GM21619 (cell line): ENCODE data around the gene NEK5.

Source experiments
- ATAC-seq: cut with Tn5 transposase; IDR thresholded peaks from one replicate; pipeline ENCODE4 v1.9.1; 2021; ENCODE audit not compliant: unreplicated experiment

The NEK5 gene

DNA sequence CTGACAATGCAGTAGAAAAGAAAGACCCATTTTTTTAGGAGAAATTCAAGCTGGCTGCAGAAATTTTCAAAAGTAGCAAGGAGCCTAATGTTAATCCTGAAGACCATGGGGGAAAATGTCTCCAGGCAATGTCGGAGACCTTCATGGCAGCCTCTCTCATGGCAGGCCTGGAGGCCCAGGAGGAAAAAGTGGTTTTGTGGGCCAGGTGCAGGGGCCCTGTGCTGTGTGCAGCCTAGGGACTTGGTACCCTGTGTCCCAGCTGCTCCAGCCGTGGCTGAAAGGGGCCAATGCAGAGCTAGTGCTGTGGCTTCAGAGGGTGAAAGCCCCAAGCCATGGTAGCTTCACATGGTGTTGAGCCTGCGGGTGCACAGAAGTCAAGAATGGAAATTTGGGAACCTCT lies 112.6 kb downstream of the NEK5 start:
- ATAC-seq, result no peak

DNA sequence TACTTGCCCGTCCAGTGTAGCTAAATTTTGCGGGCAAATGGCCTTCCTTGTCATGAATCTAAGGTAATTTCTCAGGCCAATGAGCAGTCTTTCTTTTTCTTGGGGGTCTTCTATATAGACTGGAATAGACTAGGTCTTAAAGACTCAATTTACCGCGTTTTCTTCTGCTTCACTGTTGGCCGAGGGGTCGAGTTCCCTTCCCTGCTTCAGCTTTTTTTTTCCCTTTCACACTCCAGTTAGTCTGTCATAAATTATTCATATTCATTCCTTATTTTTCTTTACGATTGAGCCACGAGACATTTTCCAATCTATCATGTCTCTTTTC lies 116.4 kb downstream of the NEK5 start:
- ATAC-seq, result no peak

DNA sequence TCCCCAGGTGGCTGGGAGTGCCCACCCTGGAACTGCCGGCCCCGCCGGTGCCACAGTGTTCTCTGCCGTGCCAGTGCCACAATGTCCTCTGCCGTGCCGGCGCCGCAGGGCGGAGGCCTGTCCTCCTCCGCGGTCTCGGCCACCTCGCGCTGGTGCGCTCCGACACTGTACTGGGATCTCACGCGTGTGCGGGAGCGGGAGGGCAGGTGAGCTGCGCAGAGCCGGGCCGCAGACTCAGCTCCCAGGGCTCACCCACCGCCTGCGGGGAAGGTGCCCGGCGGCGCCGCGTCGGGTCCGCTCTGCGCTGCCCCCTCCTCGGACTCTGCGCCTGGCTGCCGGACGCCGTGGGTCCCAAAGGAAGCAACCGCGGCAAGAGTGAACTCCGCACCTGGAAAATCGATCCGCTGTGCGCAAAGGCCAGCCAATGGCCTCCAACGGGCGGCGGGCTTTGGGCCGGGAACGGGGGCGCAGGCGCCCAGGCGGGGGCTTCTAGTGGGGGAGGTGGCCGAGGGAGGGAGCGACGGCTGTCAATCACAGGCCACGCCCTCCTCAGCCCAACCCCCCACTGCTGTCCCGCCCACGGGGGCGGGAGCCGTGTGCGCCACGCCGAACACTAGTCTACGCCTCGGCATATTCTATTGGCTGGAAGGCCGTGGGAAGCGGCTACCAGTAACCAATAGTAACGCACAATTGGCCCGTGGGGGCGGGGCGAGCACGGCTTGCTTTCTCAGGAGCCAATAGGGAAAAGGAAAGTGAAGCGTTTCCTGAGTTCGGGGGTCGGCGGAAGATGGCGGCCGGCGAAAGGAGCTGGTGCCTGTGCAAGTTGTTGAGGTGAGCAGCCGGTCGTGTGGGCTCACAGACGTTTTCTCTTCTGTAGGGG lies 117.0 kb downstream of the NEK5 start, which contains the start of gene ALG11:
TSS of gene ALG11 (plus strand) at position 767 of the 880 bp plus-strand sequence. CDS start at position 788, 21 bp downstream.
- peak; percentile 99 for ATAC-seq

DNA sequence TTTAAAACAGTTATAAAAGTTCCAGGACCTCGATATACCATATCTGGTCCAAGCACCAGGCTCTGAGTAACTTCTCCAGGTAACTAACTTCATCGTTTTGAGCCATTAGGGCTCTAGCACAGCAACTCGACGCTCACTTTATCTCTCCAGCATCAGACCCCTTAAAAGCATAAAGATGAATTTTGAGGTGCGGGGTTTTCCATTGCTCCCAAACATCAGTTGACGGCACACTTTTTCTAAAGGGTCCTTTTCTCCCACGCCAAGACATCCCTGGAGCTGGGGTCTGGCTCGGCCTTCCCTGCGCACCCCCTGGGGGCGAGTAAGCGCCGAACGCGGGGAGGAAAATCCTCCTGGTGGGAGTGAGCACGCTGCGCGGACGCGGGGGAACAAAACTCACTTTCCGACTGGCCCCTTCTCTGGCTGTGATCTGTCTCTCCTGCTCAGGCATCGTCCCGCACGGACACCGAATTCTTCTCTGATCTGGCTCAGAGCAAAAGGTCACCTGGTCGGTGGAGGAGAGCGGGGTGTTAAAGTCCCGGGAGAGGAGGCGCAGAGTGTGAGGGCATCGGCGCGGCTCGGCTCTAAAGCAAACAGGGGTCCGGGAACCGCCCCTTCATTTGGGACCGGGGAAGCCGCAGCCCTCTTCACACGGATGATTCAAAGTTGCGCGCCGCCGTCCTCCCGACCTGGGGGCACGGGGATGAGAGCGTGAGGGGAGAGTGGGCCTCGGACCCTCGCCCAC lies 117.8 kb downstream of the NEK5 start, which contains the start of gene ATP7B:
TSS of gene ATP7B (minus strand) at position 561 of the 742 bp plus-strand sequence. CDS start at position 448, 113 bp downstream.
- peak; percentile 7 for ATAC-seq

DNA sequence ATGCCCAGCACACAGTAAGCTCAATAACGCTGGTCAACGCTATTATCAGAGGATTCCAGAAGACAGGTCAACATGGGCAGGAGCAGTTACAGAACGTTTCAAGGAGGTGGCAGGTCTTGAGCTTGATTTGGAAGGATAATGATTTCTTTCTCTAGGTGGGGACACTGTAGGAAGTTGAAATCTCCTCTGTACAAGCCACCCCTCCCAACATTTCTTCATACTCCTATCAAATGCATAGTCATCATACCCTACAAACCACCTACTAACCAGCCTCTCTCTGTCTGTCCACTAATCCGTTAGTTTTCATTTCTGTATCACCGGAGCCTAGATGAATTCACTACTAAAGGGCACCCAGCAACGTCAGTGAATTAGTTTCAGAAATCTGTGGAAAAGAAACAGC lies 118.9 kb downstream of the NEK5 start:
- no peak for ATAC-seq

DNA sequence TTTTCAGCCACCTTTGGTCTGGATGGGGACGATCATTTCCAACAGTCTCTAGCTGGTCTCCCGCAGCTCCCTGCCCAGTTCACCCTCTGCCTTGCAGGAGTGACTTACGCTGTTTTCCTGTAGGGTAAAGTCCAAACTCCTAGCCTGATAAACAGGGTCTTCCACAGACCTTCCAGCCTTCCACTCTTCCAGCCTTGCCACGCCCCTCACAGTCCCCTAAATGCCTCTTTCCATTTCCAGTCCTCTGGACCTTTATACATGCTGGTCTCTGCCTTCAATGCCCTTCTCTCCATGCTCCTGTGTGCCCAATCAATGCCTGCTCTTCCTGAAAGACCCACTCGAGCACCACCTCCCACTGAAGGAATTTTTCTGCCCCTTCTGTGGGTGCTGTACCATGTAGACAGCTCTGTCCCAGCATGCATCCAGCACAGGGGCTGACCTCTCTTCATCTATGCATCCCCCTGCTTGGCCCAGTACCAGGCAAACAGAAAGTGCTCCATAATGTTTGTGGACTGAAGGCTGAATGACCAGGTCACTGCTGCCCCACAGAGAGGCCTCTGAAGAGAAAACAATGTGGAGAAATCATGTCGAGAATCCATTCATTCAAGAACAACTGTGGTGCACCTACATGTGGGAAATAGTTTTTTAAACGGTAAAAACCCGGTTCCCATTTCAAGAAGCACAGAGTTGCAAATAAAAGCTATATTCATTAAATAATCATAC lies 122.2 kb downstream of the NEK5 start:
- ATAC-seq, result no peak

DNA sequence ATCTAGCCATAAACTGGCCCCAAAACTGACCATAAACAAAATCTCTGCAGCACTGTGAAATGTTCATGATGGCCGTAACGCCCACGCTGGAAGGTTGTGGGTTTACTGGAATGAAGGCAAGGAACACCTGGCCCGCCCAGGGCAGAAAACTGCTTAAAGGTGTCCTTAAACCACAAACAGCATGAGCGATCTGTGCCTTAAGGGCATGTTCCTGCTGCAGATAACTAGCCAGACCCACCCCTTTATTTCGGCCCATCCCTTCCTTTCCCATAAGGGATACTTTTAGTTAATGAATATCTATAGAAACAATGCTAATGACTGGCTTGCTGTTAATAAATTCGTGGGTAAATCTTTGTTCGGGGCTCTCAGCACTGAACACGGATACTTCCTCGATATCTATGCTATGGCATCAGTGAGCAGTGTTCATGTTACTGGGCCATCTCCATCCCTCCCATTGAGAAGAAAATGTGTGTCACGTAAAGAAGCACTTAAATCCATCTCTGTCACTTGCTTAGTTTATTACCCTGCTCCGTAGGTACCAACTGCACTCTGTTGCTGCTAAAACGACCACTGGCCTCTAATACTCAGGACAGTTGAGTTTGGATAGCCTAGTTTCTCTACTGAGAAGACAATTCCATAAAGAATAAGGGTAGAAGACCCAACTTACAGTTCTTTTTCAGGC lies 122.9 kb downstream of the NEK5 start:
- ATAC-seq, result no peak

DNA sequence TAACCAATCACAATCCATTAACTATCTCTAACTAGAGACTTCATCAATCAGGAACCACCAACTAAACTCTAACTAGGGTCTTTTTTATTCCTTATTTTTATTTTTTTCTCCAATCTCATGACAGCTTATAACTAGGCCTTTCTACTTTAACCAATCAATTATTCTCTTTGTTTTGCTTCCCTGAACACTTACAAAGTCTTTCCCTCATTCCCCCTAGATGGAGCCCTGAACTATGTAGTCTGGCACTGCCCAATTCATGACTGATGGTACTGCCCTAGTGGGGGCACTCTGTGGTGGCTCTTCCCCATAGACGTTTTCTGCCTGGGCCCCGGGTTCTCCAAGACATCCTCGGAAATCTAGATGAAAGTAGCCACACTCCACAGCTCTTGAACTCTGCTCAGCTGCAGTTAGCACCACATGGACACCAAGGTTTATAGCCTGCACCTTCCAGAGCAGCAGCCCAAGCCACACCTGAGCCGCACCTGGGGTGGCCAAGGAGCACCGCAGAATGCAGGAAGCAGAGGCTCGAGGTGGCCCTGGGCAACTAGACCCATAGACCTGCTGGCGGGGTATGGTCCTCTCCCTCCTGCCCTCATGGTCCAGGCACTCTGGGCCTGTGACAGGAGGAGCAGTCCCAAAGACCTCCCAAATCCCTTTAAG lies 124.2 kb downstream of the NEK5 start:
- no peak for ATAC-seq

DNA sequence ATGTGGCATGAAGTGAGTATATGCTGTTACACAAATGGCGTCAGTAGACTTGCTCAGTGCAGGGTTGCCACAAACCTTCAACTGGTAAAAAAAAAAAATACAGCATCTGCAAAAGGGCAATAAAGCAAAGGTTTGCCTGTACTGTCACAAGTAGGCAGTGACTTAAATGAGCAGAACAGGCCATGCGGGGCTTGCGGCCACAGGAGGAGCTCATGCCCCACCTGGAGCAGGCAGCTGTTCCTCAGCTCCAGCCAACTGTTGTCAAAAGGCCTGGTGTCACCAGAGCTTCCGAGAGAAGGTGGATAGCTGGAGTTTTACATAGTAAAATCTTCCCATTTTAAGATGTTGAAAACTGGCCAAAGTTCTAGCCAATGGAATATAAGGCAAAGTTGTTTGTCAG lies 125.3 kb downstream of the NEK5 start:
- ATAC-seq, result no peak

DNA sequence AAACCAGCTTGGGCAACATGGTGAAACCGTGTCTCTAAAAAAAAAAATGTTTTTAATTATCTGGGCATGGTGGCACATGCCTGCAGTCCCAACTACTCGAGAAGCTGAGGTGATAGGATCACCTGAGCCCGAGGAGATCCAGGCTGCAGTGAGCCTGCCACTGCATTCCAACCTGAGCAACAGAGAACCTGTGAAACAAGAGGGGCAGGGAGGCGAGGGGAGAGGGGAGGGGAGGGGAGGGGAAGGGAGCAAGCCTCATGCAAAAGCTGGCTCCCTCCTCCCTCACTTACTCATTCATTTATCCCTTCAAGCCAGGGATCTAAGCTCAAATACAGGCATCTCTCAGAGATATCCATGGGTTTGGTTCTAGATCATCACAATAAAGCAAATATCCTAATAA lies 126.5 kb downstream of the NEK5 start:
- ATAC-seq, result no peak

DNA sequence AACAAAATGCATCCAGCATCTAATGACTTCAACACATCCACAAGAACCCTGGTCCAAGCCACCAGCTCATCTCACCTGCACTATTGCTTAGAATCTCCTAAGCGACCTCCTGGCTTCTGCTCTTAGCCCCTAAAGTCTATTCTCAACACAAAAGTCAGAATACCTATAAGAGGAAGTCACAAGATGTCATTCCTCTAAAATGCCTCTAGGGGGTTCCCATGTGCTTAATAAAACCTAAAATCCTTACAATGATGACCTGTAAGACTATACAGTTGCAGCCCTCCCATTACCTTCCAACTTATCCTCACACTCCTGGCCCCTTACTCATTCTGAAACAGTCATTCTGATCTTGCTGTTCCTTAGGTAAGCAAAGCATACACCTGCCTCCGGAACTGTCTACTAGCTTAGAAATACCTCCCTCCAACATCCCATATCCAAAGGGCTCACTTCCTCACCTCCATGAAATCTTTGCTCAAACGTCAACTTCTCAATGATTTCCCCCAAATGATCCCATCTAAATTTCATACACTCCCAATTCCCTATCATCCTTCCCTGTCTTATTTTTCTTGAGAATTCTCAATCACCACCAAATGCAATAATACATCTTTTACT lies 127.6 kb downstream of the NEK5 start:
- ATAC-seq, result peak; percentile 96

DNA sequence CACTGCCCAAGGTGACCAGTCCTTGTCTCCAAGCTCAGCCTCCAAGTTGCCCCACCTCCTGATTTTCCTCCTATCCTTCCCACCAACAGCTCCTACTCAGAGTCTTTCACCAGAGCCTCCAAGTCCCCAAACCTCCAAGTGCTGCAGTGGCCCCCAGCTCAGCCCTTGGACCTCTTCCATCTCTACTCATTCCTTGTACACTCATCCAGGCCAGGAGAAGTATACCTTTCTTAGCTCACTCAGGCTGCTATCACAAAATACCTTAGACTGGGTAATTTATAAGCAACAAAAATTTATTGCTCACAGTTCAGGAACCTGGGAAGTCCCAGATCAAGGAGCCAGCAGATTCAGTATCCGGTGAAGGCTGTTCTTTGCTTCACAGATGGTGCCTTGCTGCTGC lies 129.0 kb downstream of the NEK5 start:
- ATAC-seq, result no peak

DNA sequence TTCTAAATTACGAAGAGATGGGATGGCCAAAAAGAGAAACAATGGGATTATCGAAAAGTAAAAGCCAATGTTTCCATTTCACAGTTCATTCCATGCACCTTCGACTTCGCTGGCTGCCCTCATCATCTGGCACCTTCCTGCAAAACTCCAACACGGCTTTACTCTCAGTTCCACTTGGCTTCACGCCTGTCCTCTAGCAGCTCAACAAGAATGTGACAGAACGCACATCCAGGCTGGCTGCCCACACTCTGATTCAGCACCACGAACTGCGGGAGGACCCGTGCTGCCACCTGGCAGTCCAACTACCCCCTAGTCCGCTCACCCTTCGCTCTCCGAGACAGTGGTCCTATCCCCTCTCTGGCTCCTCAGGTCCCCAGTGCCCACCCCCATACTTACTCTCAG lies 129.4 kb downstream of the NEK5 start:
- ATAC-seq, result no peak

DNA sequence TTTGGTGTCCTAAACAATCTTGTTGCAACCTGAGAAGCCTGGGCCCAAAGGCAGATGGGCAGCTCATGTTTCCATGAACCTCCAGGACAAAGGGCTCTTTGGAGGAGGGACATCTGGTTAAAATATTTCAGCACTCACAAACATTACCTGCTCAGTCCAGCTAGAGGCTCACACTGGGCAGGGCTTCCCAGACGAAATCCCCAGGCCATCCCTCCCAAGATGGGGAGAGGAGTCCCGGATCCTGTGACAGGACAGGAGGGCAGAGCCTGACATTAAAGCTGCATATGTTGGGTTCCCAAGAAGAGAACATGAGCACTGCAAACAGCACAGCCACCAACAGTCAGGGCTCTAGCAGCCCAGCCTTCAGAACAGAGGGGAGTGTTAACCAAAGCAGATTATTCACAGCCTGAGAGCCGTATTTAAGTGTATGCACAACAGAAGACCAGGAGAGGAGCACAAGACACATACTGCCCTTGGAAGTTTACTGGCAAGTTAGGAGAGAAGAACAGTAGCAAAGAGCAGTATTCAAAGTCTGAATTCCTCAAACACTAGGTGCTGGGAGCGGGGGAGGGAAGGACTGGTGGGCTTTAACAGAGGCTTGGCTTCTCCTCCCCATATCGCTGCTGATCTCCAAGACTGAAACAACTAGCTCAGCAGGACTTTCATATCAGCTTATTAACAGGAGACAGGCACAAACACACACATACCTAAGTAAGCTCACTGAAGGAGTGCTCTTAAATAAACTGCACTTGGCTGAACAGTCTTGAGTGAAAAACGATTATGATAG lies 130.0 kb downstream of the NEK5 start:
- ATAC-seq, result no peak

DNA sequence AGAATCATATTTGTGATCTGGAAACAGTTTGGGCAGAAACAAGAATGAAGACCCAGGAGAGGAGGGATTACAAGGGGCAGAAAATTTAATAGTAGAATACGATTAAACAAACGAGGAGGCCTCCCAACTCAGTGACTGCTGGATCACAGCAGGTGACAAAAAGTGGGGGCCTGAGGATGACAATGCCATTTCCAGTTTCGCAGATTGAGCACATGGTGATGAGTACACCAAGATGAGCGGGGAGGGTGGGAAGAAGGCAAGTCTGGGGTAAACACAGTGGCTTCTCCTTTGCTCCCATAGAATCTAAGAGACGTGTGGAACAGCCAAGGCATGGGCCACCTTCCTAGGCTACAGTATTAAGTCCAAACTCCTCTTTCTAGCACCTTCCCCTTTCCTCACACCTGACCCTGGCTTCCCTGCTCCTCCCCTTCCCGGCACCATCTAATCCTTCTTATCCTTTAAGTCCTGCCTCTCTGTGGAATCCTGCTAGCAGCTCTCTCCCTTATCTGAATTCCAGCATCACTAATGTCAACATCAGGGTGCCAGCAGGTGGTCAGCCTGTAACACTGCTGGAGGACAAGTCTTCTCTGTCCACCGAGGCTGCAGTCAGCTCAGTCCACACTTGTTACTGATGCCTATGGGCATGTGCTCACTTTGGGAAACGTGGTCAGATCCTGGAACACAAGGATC lies 131.1 kb downstream of the NEK5 start:
- no peak for ATAC-seq

DNA sequence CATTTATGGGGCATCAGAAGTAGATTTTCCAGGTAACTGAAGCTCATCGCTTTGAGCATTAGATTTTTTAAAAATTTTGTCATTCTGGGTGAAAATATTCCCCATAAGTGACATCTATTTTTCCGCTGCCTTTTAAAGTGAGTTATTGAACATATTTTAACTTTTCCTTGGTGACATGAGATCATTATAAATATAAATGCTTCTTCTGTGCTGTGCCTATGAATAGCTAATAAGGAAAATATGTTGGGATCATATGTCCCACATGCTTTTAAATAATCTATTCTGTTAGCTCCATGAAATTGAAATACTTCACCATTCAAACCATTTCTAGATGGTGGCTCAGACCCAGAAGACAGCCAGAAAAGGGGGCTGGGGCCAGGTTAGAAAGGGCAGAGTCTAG lies 131.7 kb downstream of the NEK5 start:
- ATAC-seq, result no peak

DNA sequence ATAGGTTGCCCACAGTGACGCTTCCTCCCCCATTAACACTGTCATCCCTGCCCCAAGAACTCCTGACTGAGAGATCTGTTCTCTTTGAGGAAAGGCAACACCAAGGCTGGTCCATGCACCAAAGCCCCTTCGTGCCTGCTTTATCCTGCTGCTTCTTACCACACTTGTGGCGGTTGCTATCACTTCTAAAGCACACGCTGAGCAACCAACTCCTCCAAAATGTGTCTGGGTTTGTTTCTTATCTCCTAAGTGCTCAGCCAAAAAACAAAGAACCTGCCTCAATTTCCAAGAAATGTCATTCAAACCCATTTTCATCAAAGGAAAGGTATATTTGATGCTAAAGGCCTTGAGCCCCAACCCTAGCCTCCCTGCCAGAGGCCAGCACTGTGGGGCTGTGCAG lies 132.2 kb downstream of the NEK5 start:
- no peak for ATAC-seq

DNA sequence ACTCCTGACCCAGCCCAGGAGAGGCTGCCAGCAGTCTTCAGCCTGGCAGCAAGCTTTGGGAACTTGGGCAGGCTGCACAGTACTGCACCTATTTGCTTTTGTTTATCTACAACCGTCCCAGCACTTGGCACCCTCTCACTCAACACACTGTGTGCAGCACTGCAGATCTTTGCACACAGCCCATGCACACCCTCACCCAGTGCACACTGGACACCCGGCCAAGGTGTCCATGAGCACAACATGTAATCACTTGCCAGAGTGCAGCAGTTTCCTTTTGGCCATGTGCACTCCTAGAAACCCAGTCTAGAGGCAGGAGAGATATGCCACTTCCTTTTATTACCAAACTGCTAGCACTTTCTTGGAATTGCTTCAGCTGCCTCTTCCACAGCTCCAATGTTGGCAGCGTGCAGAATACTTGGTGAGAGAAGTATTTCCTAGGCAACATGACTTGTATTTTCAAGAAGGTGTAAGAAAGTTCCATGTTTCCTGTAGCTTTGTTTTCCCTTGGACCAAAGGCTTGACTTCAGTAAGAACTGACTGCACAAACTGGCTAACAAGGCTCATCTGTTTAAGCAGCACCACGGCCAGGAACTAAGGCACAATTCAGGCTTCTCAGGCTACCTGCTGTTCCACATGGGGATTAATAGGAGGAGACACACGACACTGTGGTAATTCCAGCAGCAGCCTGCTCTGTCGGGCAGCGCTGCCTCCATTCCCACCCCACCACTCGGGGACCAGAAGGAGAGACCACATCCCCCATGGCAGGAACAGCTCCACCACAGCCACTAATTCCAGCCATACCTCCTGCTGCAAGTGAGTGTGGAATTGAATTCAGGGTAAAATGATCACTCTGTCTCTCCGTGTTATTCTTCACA lies 133.0 kb downstream of the NEK5 start:
- no peak for ATAC-seq
